Uterus (tissue), 2 donors: ENCODE measurements around the gene INO80C.

ENCODE experiments used
- POLR2A ChIP-seq, 2 donors: fragments of 450-650 bp; IDR thresholded peaks; one replicate each; pipeline ENCODE4 v1.6.1; 2016; ENCODE audit warnings: antibody characterized with exemption in 2 of 2, mild to moderate bottlenecking in 1 of 2, moderate library complexity in 1 of 2
- TF ChIP-seq, protein P1 (sequence below), 4 experiments: fragments of 200-600 bp in 2 of 4; fragments of 450-650 bp in 2 of 4; sonication (generic) in 2 of 4; IDR thresholded peaks; one replicate each; pipeline ENCODE4 v1.5.1; 2016 to 2019; ENCODE audit warnings: antibody characterized with exemption in 4 of 4, mild to moderate bottlenecking in 2 of 4, moderate library complexity in 1 of 4

DNA sequence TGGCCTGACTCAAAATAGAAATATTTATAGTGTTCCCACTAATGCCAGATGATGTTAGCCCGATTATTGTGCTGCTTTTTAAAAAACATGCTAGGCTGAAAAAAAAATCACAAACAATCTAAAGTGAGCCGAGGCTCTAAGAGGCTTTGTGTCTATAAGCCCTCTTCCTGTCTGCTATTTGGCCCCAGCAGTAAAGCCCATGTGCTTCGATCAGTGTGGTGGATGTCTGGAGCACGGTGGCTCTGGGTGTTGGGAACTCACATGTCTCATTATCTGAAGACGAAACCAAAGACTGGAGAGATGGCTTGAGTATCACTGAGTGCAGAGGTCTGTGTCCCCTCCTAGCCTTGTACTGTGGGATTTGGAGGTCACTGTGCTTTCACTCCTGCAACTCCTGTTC lies 55.1 kb downstream of the INO80C start:
- TF ChIP-seq, protein P1, sequence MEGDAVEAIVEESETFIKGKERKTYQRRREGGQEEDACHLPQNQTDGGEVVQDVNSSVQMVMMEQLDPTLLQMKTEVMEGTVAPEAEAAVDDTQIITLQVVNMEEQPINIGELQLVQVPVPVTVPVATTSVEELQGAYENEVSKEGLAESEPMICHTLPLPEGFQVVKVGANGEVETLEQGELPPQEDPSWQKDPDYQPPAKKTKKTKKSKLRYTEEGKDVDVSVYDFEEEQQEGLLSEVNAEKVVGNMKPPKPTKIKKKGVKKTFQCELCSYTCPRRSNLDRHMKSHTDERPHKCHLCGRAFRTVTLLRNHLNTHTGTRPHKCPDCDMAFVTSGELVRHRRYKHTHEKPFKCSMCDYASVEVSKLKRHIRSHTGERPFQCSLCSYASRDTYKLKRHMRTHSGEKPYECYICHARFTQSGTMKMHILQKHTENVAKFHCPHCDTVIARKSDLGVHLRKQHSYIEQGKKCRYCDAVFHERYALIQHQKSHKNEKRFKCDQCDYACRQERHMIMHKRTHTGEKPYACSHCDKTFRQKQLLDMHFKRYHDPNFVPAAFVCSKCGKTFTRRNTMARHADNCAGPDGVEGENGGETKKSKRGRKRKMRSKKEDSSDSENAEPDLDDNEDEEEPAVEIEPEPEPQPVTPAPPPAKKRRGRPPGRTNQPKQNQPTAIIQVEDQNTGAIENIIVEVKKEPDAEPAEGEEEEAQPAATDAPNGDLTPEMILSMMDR (IDR thresholded peaks at IDR 0.05) = no peak
- no peak for TF ChIP-seq POLR2A (IDR thresholded peaks at IDR 0.05)
